ENCODE data around the gene ENTPD6. TPM values are rescaled to one million over a fixed set of nuclear protein-coding genes. Genes with fewer than 3 reads are reported as not detected.
"Not testable (repeated sequence)": the region's sequence is repeated elsewhere in the genome, so short reads cannot be mapped to it uniquely, and the experiment has no call there.

The ENTPD6 gene
- total RNA-seq, 4 donors from 2014 or later = 163 to 261 (median 224) TPM

DNA sequence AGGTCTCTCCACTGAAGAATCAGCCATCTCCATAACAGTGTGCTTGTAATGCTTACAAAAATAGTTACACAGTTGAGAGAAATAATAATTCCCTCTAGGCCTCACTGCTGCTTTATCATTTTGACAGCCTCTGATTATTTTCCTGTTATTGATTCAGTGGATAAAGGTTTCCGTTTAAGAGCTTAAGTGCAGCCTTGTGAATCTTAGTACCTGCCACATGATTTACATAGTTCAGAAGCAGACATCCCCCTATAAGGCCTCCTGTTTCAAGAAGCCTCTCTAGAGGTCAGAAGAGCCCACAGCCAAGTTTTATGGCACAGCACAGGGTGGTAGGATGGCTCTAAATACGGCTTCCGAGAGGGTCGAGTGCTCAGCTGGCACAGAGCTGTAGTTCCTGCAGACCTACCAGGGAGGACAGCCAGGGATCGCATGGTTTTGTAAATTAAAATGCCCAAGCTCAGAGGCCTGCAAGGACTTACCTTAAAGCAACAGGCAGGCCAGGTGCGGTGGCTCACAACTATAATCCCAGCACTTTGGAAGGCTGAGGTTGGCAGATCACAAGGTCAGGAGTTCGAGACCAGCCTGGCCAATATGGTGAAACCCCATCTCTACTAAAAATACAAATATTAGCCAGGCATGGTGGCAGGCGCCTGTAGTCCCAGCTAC, 34.8 kb downstream of the ENTPD6 start:
- Histone ChIP-seq H3K4me3 (no peak overlapping the region), H3K9me3 (no peaks in the 10 kb centered on the region), H3K36me3 (no peaks in the 10 kb centered on the region), H3K27me3 (no peaks in the 10 kb centered on the region), H3K27ac (peak overlapping the region; percentile 81 to 85 (median 84)), H3K4me1 (peaks cover 17 to 56% (median 41%) of the 10 kb centered on the region in 4 donors)
- in situ Hi-C loops (cut with MboI; ENCODE audit: low pct_ligation_motif_present in 1 of 4, low pct_unique_long_range_greater_than_20kb in 1 of 4, low sequenced_read_pairs in 3 of 4) = no loop called here
- intact Hi-C loops (cut with DNase I; ENCODE audit: low total_unique reads) = no loop called here
- TF ChIP-seq EP300 (IDR thresholded peaks at IDR 0.05; ENCODE audit: low read depth) = no peak
- no peak for TF ChIP-seq POLR2AphosphoS5 (IDR thresholded peaks at IDR 0.05)
- TF ChIP-seq, protein P1, sequence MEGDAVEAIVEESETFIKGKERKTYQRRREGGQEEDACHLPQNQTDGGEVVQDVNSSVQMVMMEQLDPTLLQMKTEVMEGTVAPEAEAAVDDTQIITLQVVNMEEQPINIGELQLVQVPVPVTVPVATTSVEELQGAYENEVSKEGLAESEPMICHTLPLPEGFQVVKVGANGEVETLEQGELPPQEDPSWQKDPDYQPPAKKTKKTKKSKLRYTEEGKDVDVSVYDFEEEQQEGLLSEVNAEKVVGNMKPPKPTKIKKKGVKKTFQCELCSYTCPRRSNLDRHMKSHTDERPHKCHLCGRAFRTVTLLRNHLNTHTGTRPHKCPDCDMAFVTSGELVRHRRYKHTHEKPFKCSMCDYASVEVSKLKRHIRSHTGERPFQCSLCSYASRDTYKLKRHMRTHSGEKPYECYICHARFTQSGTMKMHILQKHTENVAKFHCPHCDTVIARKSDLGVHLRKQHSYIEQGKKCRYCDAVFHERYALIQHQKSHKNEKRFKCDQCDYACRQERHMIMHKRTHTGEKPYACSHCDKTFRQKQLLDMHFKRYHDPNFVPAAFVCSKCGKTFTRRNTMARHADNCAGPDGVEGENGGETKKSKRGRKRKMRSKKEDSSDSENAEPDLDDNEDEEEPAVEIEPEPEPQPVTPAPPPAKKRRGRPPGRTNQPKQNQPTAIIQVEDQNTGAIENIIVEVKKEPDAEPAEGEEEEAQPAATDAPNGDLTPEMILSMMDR (IDR thresholded peaks at IDR 0.05) = no peak
- no peak for TF ChIP-seq POLR2A (IDR thresholded peaks at IDR 0.05)
- no peak for DNase-seq
- 46 to 56% methylated on average over 7 to 8 of the region's 8 CpGs for WGBS, 2 donors (ENCODE audit: low coverage in 1 of 2)

DNA sequence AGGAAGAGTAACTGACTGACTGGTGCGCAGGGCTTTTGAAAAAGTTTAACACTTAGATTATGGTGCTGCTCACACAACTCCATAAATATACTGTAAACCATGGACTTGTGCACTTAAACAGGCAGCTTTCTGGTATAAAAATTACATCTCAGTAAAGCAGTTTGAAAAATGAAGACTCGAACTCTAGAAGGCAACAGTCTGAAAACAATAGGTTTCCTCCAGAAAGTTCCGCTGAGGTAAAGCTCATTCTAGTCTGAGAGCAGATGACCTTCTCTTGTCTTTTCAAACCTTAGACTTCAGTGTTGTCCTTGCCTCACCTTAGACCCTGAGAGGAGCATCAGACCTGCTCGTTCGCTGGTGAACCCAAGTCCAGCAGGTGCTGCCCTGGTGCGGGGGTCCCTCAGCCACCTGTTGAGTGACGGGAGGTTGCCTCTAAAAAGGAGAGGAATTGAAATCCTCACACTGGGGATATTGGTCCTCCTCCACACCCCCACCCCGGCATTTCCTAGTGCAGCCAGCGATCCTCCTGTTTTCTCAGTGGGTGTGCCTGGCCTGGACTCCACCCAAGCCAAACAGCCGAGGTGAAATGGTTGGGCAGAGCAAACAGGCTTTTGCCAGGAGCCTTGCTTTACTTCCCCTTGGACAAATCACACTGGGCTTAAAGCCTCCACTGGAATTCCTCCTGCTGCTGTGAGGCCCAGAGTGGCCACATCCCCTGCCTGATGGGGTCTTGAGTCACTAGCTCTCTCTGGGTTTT, 37.7 kb downstream of the ENTPD6 start:
- Histone ChIP-seq H3K27ac (peak overlapping the region; percentile 81 to 85 (median 84)), H3K27me3 (no peaks in the 10 kb centered on the region), H3K9me3 (no peaks in the 10 kb centered on the region), H3K4me1 (peaks cover 13 to 68% (median 42%) of the 10 kb centered on the region in 4 donors), H3K4me3 (peak overlapping the region in 1 of 4 donors; percentile 24), H3K36me3 (no peaks in the 10 kb centered on the region)
- 52 to 59% methylated on average over 3 to 10 of the region's 10 CpGs for WGBS, 2 donors (ENCODE audit: low coverage in 1 of 2)
- TF ChIP-seq POLR2AphosphoS5 (IDR thresholded peaks at IDR 0.05) (peak in 2 of 3 donors; percentile 55 to 67), POLR2A (IDR thresholded peaks at IDR 0.05) (peak; percentile 44), EP300 (IDR thresholded peaks at IDR 0.05; ENCODE audit: low read depth) (no peak)
- TF ChIP-seq, protein P1 (IDR thresholded peaks at IDR 0.05) = no peak
- intact Hi-C loops (cut with DNase I; ENCODE audit: low total_unique reads) = no loop called here
- in situ Hi-C loops (cut with MboI; ENCODE audit: low pct_ligation_motif_present in 1 of 4, low pct_unique_long_range_greater_than_20kb in 1 of 4, low sequenced_read_pairs in 3 of 4) = no loop called here
- peak; percentile 88 for DNase-seq

DNA sequence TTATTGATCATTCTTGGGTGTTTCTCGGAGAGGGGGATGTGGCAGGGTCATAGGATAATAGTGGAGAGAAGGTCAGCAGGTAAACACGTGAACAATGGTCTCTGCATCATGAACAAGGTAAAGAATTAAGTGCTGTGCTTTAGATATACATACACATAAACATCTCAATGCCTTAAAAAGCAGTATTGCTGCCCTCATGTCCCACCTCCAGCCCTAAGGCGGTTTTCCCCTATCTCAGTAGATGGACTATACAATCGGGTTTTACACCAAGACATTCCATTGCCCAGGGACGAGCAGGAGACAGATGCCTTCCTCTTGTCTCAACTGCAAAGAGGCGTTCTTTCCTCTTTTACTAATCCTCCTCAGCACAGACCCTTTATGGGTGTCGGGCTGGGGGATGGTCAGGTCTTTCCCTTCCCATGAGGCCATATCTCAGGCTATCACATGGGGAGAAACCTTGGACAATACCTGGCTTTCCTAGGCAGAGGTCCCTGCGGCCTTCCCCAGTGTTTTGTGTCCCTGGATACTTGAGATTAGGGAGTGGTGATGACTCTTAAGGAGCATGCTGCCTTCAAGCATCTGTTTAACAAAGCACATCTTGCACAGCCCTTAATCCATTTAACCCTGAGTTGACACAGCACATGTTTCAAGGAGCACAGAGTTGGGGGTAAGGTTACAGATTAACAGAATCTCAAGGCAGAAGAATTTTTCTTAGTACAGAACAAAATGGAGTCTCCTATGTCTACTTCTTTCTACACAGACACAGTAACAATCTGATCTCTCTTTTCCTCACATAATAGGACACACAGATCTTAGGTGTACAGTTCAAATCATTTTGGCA, 38.7 kb downstream of the ENTPD6 start:
- in situ Hi-C loops (cut with MboI; ENCODE audit: low pct_ligation_motif_present in 1 of 4, low pct_unique_long_range_greater_than_20kb in 1 of 4, low sequenced_read_pairs in 3 of 4); intact Hi-C loops (cut with DNase I; ENCODE audit: low total_unique reads); H3K36me3 ChIP-seq; H3K4me3 ChIP-seq; H3K9me3 ChIP-seq; H3K27me3 ChIP-seq; DNase-seq: not testable (repeated sequence)
- peaks cover 17 to 72% (median 46%) of the 10 kb centered on the region in 4 donors for H3K4me1 ChIP-seq
- 42 to 43% methylated on average over 8 of the region's 8 CpGs for WGBS, 2 donors (ENCODE audit: low coverage in 1 of 2)
- H3K27ac ChIP-seq = peak overlapping the region; percentile 81 to 85 (median 84)

DNA sequence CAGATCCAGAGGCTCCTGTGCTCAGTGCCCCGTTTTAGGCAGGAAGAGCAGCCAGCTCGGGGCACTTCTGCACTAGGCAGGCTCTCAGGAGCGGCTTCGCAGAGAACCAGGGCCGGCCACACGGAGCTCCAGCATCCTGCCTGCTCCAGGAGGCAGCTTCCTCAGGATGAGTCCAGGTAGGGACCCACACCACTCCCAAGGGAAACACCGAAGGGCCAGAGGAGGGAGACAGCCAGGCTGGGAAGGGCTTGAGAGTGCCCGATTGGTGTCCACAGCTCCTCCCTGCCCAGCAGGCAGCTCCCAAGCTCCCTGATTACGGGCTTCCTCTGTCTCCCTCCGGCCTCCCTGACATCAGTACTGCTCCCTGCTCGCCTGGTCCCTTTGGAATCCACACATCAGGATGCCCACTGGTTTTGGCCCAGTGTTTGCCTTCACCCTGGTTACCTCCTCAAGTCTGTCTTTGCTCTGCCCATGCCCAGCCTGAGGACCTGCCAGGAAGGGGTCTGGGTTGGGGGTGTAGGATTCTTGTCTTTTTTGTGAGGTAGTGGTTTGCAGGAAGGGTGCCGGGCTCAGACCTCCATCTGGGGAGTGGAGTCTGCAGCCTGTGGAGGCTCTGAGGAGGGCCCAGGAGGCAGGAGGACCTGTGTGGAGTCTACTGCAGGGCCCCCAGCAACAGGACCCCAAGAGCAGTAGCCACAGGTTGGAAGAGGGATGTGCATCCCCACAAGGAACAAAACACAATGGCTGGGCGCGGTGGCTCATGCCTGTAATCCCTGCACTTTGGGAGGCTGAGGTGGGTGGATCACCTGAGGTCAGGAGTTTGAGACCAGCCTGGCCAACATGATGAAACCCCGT, 41.2 kb downstream of the ENTPD6 start:
- WGBS, 2 donors (ENCODE audit: low coverage in 1 of 2) = 72 to 89% methylated on average over 3 to 15 of the region's 15 CpGs
- TF ChIP-seq, protein P1 (IDR thresholded peaks at IDR 0.05) = no peak
- TF ChIP-seq POLR2AphosphoS5 (IDR thresholded peaks at IDR 0.05) = no peak
- TF ChIP-seq EP300 (IDR thresholded peaks at IDR 0.05; ENCODE audit: low read depth) = no peak
- TF ChIP-seq POLR2A (IDR thresholded peaks at IDR 0.05) = no peak
- intact Hi-C loops (cut with DNase I; ENCODE audit: low total_unique reads) = no loop called here
- Histone ChIP-seq H3K36me3 (no peaks in the 10 kb centered on the region), H3K27me3 (no peaks in the 10 kb centered on the region), H3K27ac (peak overlapping the region in 2 of 4 donors; percentile 81 to 85), H3K9me3 (no peaks in the 10 kb centered on the region), H3K4me1 (peaks cover 6 to 56% (median 32%) of the 10 kb centered on the region in 4 donors), H3K4me3 (no peak overlapping the region)
- in situ Hi-C loops (cut with MboI; ENCODE audit: low pct_ligation_motif_present in 1 of 4, low pct_unique_long_range_greater_than_20kb in 1 of 4, low sequenced_read_pairs in 3 of 4) = no loop called here
- no peak for DNase-seq

Data from transverse colon (tissue), 4 donors.